KMS-11 (cell line): ENCODE data around the gene HOXD10.

ENCODE experiments used
- H2AFZ ChIP-seq: fragments of 200-600 bp; sonication (generic); 2 replicates; pipeline ENCODE4 v1.6.1; 2016; ENCODE audit warnings: antibody characterized with exemption, mixed run types, low read depth
- H3K27ac ChIP-seq: fragments of 200-600 bp; sonication (generic); 2 replicates; pipeline ENCODE4 v1.6.1; 2016; ENCODE audit warnings: mild to moderate bottlenecking, mixed run types
- H3K27me3 ChIP-seq: fragments of 200-600 bp; sonication (generic); 2 replicates; pipeline ENCODE4 v1.6.1; 2017; ENCODE audit warnings: mild to moderate bottlenecking, low read depth, mixed run types, moderate library complexity; ENCODE audit not compliant: insufficient read depth
- H3K36me3 ChIP-seq: fragments of 200-600 bp; sonication (generic); 2 replicates; pipeline ENCODE4 v1.6.1; 2017; ENCODE audit warnings: mild to moderate bottlenecking, mixed run types; ENCODE audit not compliant: insufficient read depth
- H3K4me1 ChIP-seq: fragments of 200-600 bp; sonication (generic); 2 replicates; pipeline ENCODE4 v1.6.1; 2016; ENCODE audit warnings: mild to moderate bottlenecking, low read depth, mixed run types; ENCODE audit not compliant: poor library complexity, severe bottlenecking
- H3K4me2 ChIP-seq: fragments of 200-600 bp; sonication (generic); 2 replicates; pipeline ENCODE4 v1.7.0; 2016; ENCODE audit warnings: mild to moderate bottlenecking, mixed run types
- H3K4me3 ChIP-seq: fragments of 200-600 bp; sonication (generic); IDR thresholded peaks from 2 replicates; pipeline ENCODE4 v1.6.1; 2017; ENCODE audit warnings: low read depth, low read length, mixed read lengths; ENCODE audit not compliant: insufficient read depth
- H3K79me2 ChIP-seq: fragments of 200-600 bp; sonication (generic); 2 replicates; pipeline ENCODE4 v1.6.1; 2016; ENCODE audit warnings: low read depth, mixed run types; ENCODE audit not compliant: insufficient read depth
- H3K9ac ChIP-seq: fragments of 200-600 bp; sonication (generic); 2 replicates; pipeline ENCODE4 v1.6.1; 2016; ENCODE audit warnings: mild to moderate bottlenecking, mixed run types
- H4K20me1 ChIP-seq: fragments of 200-600 bp; sonication (generic); 2 replicates; pipeline ENCODE4 v1.6.1; 2016; ENCODE audit warnings: mild to moderate bottlenecking, mixed run types; ENCODE audit not compliant: insufficient read depth
- TF ChIP-seq, protein P1 (sequence below): fragments of 200-600 bp; sonication (generic); conservative IDR thresholded peaks from 2 replicates; pipeline ENCODE4 v1.6.1; 2017; ENCODE audit warnings: low read depth, mild to moderate bottlenecking, antibody characterized with exemption, low read length, moderate library complexity, mixed read lengths

HOXD10 gene

DNA sequence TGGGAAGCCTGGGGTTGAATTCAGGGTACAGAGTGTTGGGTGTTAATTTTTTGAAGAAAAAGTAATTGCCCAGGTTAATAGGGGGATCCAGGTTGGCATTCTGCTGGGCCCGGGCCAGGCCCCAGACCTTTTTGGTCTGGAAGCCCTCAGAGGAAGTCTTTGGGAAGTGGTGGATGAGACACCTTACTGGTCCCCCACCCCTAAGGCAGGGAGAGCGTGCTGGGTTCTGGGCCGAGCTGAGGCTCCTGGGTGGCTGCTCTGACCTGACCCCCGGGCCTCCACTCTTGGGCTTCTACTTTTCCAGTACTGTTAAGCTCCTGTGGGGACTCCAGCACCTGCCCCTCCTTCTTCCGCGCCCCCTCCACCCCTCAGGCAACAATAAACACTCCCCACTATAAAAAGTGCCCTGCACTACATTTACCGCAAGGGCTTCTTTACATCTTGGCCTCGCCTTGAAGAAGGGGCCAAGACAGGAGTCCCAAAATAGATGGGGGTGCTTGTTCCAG lies 39.8 kb downstream of the HOXD10 start:
- TF ChIP-seq, protein P1, sequence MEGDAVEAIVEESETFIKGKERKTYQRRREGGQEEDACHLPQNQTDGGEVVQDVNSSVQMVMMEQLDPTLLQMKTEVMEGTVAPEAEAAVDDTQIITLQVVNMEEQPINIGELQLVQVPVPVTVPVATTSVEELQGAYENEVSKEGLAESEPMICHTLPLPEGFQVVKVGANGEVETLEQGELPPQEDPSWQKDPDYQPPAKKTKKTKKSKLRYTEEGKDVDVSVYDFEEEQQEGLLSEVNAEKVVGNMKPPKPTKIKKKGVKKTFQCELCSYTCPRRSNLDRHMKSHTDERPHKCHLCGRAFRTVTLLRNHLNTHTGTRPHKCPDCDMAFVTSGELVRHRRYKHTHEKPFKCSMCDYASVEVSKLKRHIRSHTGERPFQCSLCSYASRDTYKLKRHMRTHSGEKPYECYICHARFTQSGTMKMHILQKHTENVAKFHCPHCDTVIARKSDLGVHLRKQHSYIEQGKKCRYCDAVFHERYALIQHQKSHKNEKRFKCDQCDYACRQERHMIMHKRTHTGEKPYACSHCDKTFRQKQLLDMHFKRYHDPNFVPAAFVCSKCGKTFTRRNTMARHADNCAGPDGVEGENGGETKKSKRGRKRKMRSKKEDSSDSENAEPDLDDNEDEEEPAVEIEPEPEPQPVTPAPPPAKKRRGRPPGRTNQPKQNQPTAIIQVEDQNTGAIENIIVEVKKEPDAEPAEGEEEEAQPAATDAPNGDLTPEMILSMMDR, result no peak
- H3K4me3 ChIP-seq, result no peak overlapping the region
- H3K36me3 ChIP-seq, result no peaks in the 10 kb centered on the region
- H4K20me1 ChIP-seq, result no peaks in the 10 kb centered on the region
- H3K27ac ChIP-seq, result no peak overlapping the region
- H3K27me3 ChIP-seq, result no peaks in the 10 kb centered on the region
- no peaks in the 10 kb centered on the region for H3K4me1 ChIP-seq
- no peak overlapping the region for H2AFZ ChIP-seq
- no peaks in the 10 kb centered on the region for H3K79me2 ChIP-seq
- H3K9ac ChIP-seq, result no peak overlapping the region
- no peak overlapping the region for H3K4me2 ChIP-seq

DNA sequence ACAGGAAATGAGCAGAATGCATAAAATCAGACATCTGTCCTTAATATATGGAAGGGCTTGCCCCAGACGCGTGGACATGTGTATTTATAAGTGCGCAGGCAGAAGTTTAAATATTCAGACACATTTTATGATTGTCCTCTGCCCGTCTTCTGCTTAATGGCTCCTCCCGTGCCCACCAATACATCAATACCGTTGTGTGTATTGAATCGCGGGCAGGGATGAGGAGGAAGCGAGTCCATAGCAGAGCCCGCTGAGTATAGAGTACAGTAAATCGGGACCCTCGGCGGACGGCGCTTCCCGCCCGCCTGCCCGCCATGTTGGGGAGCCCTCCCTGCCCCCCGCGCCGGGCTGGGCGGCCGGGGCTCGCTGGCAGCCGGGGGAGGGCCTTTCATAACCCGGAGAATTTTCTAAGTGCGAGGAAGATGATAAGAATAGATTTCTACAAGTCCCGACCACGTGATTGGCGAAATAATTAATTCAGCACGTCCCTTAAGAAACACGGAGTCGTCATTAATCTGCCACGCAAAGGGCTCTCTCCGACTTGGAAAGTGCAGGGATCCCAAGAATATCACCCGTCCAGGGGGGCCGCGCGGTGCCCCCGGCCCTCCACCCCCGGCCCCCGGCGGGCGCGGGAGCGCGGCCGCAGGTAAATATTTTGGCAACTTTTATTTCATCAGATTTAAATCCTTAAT lies 40.4 kb downstream of the HOXD10 start, which contains the start of gene HOXD3:
TSS of gene HOXD3 (plus strand) at position 501 of the 692 bp plus-strand sequence. CDS start 11,808 bp downstream, outside the sequence.
- Histone ChIP-seq H3K9ac (no peak within 1 kb of the TSS), H2AFZ (no peak within 1 kb of the TSS), H3K79me2 (no peaks in the 10 kb centered on the region), H3K27ac (no peak within 1 kb of the TSS), H3K4me1 (no peaks in the 10 kb centered on the region), H3K4me3 (no peak within 1 kb of the TSS), H4K20me1 (no peaks in the 10 kb centered on the region), H3K36me3 (no peaks in the 10 kb centered on the region), H3K27me3 (no peaks in the 10 kb centered on the region), H3K4me2 (no peak within 1 kb of the TSS)
- TF ChIP-seq, protein P1, result no peak

DNA sequence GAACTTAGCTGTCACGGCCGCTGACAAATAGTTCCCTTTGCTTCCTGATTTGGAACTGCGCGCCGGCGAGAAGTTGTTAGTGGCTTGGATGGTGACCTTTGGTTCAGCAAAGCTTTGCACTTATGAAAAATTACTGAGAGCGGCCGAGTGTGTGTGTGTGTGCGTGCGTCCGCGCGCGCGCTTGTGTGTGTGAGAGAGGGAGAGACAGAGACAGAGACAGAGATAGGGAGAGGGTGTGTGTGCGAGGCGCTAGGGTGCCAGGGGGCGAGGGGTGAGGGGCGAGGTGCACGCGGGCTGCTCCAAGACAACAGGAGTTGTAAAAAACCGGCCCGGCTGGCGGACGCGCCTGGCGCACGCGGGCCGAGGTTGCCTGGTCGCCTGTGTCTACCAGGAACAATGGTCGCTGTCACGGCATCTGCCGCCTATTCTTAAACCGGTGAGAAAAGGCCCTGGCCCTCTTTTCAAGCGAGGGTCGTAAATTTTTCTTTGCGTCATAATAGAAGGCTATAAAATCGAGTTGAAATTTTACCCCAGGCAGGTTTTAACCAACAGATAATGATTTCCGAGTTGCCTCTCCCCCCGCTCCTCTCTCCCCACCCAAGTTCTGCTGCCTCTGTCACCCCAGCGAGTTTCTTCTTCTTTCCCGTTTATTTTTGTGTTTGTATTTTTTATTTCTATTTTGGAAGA lies 41.1 kb downstream of the HOXD10 start:
- Histone ChIP-seq H4K20me1 (no peaks in the 10 kb centered on the region), H3K4me2 (no peak overlapping the region), H3K27ac (no peak overlapping the region), H3K4me3 (no peak overlapping the region), H3K9ac (no peak overlapping the region), H3K27me3 (no peaks in the 10 kb centered on the region), H3K79me2 (no peaks in the 10 kb centered on the region), H3K4me1 (no peaks in the 10 kb centered on the region), H2AFZ (no peak overlapping the region), H3K36me3 (no peaks in the 10 kb centered on the region)
- TF ChIP-seq, protein P1, result no peak

DNA sequence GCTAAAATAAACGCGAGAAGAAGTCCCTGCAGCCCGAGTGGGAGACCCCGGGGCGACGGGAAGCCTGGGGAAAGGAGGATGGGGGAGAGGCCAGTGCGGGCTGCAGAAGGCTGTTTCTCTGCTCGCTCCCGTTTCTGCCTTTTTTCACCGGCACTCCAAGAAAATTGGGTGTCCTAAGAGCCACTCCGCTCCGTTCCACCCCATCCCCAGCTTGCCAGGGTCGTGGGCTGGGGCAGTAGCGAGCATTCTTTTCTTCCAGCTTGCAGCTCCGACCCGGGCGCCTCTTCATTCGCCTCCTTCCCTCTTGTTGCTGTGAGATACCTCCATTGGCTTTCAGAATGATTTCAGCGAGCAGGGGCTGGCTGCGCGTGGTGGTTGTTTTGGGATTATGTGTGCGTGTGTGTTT lies 41.6 kb downstream of the HOXD10 start:
- no peak overlapping the region for H3K4me3 ChIP-seq
- no peaks in the 10 kb centered on the region for H4K20me1 ChIP-seq
- H3K4me1 ChIP-seq, result no peaks in the 10 kb centered on the region
- no peaks in the 10 kb centered on the region for H3K36me3 ChIP-seq
- TF ChIP-seq, protein P1, result no peak
- H3K27me3 ChIP-seq, result no peaks in the 10 kb centered on the region
- no peaks in the 10 kb centered on the region for H3K79me2 ChIP-seq
- H3K9ac ChIP-seq, result no peak overlapping the region
- H2AFZ ChIP-seq, result no peak overlapping the region
- H3K27ac ChIP-seq, result no peak overlapping the region
- H3K4me2 ChIP-seq, result no peak overlapping the region
